ENCODE data around the gene SLC5A4. TPM values are rescaled to one million over a fixed set of nuclear protein-coding genes. Genes with fewer than 3 reads are reported as not detected.
"Not testable (repeated sequence)": the region's sequence is repeated elsewhere in the genome, so short reads cannot be mapped to it uniquely, and the experiment has no call there.

SLC5A4 gene
- 0.08 TPM for polyA plus RNA-seq (2013, experiment 1 of 2; ENCODE audit: insufficient read length)
- polyA plus RNA-seq (2013, experiment 2 of 2; ENCODE audit: insufficient read length) = 0.07 TPM

- no peak for DNase-seq
These were observed at the start of gene SLC5A4 for GRCh38 chr22:32255217-32255616. SLC5A4 (minus strand) TSS chr22:32255347; CDS start chr22:32255329, 18 bp downstream.

DNA sequence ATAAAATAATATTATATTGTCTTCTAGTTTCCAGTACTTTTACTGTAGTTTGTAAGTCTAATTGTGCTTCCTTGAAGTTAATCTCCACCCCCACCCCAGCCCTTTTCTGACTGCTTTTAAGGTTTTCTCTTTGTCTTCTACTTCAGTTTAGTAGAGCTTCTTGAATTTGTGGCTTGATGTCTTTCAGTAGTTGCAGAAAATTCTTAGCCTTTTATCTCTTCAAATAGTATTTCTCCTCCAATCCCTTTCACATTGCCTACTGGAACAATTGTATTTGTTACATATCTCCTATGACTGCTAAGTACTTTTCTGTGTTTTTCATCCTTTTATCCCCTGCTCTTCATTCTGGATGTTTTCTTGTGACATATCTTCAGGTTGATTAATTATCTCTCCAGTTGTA, 38.8 kb upstream of the SLC5A4 start:
- DNase-seq = not testable (repeated sequence)

GRCh38 chr22:32286290-32286840, 31.2 kb upstream of the SLC5A4 start:
- DNase-seq = no peak

DNA sequence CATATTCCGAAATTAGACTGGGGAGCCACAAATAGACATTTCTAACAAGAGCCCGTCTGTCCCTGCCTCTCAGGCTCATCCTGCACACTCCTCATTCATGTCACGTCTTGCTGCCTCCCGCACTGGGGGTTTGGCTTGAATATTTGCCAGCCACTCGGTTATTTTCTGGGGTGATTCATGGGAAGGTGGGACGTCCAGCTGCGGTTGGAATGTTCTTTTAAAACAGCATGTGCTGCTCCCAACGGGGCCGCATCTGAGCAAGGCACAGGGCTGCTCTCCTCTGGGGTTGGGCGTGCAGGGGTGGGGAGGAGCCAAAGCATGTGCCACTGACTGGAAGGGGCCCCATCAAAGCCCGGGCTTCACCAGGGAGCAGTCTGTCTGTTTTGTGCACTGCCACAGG, 25.9 kb upstream of the SLC5A4 start:
- peak; percentile 48 for DNase-seq

DNA sequence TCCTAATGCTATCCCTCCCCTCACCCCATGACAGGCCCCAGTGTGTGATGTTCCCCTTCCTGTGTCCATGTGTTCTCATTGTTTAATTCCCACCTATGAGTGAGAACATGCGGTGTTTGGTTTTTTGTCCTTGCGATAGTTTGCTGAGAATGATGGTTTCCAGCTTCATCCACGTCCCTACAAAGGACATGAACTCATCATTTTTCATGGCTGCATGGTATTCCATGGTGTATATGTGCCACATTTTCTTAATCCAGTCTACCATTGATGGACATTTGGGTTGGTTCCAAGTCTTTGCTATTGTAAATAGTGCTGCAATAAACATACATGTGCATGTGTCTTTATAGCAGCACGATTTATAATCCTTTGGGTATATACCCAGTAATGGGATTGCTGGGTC, 20.2 kb upstream of the SLC5A4 start:
- not testable (repeated sequence) for DNase-seq

DNA sequence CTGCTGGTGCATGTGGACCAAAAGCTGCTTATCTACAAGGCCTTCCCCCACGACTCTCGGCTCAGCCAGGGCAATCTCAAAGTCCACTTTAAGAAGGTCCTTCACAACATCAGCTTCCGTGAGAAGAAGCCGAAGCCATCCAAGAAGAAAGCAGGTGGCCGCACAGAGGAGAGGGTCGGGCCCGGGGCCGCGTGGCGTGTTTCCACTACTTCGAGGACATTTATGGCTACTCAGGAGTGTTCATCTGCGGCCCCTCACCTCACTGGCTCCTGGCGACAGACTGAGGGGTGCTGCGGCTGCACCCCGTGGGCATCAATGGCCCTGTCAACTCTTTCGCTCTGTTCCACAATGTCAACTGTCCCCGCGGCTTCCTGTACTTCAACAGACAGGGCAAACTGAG, 16.2 kb upstream of the SLC5A4 start:
- DNase-seq = no peak

DNA sequence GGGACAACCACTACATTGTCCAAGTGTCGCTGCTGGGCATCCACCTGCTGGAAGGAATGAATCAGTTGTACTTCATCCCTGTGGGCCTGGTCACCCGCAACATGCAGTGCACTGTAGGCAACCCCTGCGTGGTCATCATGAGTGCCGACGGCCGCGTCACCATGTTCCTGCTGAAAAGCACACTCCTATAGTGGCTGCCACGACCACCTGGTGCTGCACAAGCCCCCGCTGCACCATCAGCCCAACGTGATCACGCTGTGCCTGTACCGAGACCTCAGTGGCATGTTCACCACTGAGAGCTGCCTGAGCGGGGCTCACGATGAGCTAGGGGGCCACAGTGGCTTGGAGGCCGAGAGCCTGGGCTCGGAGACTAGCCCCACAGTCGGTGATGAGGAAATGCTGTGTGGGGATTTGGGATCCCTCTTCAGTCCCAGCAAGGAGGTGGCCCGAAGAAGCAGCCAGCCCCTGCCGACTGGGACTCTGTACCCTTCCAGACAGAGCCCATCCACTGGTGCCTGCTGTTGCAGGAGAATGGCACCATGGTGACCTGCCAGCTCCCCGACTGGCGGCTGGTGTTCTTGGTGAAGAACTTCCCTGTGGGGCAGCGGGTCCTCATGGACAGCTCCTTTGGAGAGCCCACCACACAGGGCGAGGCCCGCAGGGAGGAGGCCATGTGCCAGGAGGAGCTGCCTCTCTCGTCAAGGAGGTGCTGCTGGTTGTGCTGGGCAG, 15.7 kb upstream of the SLC5A4 start:
- DNase-seq = no peak

DNA sequence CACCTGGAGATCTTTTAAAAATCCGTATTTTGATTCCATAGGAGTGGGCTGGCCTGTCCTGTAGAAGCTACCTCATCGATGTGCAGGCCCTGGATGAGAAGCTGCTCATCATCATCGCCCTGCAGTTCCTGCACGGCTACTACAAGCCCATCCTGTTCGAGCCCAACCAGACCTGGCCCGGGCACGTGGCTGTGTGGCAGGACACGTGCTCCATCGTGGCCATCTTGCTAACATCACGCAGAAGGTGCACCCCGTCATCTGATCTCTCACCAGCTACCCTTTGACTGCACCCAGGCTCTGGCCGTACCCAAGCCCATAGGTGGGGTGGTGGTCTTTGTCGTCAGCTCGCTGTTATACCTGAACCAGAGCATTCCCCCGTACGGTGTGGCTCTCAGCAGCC, 14.2 kb upstream of the SLC5A4 start:
- DNase-seq = no peak

DNA sequence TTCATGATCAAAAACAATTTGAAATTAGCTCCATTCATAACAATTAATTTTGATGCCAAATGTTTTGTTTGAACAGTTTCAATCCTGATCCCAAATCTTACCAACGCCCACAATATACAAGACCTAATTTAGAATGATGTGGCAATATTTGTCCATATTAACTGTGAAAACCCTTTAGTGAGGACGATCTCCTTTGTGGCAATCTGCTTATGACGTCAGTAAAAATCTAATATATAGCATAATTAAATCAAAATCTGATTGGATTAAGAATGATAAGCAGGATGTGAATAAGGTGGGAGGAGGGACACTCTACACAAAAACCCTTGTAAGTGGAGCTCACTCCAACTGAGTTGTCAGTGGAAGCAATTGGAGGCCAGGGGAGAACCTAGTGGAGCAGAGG, 11.9 kb upstream of the SLC5A4 start:
- DNase-seq = no peak

GRCh38 chr22:32265882-32266767, 11.0 kb upstream of the SLC5A4 start:
- peak; percentile 73 for DNase-seq

DNA sequence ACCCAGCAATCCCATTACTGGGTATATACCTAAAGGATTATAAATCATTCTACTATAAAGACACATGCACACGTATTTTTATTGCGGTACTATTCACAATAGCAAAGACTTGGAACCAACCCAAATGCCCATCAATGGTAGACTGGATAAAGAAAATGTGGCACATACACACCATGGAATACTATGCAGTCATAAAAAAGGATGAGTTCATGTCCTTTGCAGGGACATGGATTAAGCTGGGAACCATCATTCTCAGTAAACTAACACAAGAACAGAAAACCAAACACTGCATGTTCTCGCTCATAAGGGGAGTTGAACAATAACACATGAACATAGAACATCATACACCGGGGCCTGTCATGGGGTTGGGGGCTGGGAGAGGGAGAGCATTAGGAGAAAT, 8.5 kb upstream of the SLC5A4 start:
- not testable (repeated sequence) for DNase-seq

- no peak for DNase-seq
These were observed 6.2 kb upstream of the SLC5A4 start for GRCh38 chr22:32261306-32261705.

GRCh38 chr22:32258791-32259190, 3.6 kb upstream of the SLC5A4 start:
- DNase-seq = no peak

DNA sequence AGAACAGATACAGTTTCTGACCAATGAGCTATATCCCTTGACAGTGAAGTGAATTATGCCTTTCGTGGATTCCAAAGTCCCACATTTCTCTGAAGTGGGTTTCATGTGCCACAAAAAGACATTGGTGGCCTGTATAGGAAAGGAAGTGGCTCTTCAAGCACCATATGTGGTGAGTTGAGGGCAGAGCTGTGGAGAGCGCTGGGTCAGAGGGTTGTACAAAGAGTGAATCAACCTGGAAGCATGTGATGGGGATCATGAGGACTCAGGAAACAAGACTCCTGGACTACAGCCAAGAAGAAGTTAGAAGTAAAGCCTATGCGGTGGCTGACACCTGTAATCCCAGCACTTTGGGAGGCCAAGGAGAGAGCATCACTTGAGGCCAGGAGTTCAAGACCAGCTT, 579 bp upstream of the SLC5A4 start:
- DNase-seq = no peak

- no peak for DNase-seq
These were observed 5.9 kb downstream of the SLC5A4 start for GRCh38 chr22:32249231-32249630.

DNA sequence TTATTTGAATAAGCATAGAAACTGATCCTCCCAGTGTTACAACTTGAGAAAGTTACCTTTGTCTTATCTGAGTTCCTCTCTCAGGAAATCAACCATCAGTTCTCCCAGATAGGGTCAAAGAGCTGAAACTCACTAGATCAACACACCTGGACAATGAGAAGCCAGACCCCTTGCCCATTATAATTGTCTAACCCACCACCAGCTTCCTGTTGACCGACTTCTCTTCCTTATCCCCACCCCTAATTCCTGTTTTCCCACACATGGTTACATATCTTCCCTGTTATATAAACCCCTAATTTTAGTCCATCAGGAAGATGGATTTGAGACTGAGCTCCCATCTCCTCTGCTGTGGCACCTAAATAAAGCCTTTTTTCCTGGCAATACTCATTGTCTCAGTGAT, 6.9 kb downstream of the SLC5A4 start:
- no peak for DNase-seq

- no peak for DNase-seq
These were observed 9.0 kb downstream of the SLC5A4 start for GRCh38 chr22:32246166-32246565.

GRCh38 chr22:32245042-32245441, 10.1 kb downstream of the SLC5A4 start:
- DNase-seq = no peak

- no peak for DNase-seq
These were observed 10.6 kb downstream of the SLC5A4 start for GRCh38 chr22:32244547-32244946.

DNA sequence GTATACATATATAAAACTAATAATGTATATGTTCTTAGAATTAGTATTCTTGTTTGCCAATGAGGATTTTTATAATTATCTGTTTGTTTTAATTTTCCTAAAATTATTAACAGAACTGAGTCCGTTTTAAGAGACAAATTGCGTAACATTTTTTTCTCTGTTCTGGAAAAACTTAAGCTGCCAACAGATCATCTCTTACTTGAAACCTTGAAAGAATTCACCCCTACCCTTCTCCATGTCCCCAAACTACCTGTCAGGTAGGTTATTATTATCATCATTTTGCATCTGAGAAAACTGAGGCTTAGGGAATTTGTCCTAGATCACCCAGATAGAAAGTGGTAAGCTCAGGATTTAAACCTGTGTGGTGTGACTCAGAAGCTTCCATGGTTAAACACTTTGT, 14.7 kb downstream of the SLC5A4 start:
- DNase-seq = no peak

DNA sequence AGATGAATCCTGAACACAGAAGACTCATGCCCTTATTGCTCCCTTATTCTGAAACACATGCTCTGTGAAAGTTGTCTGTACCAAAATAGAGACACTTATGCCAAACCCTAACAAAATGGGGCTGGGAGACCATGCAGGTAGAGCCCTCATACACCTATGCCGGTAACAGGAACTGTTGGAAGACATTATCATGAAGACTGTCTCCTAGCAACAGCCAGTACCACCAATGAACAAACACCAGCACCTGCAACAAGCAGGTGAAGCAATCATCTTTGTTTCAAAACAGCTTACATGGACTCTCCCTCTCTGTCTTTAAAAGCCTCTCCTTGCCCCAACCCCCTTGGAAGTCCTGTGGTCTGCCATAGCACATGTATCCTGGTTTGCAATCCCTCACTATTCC, 17.2 kb downstream of the SLC5A4 start:
- DNase-seq = no peak

DNA sequence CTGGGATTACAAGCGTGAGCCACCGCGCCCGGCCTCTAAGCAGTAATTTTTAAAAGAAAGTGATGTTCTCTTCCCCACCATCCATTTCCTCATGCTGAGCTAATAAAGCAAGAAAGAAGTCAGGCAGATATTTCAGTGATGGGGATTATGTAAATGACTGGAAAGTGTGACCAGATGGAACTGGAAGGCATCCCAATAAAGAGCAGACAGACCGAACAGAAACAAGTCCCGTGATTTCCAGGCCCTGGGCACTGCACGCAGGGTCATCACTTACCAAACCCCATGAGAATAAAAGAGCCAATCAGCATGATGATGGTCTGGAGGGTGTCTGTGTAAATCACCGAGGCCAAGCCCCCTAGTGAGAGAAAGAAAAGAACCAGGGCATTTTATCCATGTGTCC, 18.2 kb downstream of the SLC5A4 start:
- no peak for DNase-seq

DNA sequence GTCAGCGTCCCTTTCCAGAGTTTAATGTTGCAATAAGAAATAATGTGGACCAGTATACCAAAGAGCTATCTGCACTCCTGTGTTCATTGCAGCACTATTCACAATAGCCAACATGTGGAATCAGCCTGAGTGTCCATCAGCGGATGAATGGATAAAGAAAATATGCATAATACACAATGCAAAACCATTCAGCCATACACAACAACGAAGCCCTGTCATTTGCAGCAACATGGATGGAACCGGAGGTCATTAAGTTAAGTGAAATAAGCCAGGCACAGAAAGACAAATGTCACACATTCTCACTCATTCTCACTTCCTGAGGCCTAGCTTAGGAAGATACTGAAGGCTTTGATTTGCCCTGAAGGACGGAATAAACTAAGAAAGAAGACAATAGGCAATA, 22.1 kb downstream of the SLC5A4 start:
- DNase-seq = no peak

Measured in fibroblast of skin of abdomen (primary cell).